HFF-Myc (cell line): ENCODE results near the gene SAG.

Experiments used
- DNase-seq: peaks from one replicate; pipeline ENCODE4 v3.0.0-alpha.2; 2011; ENCODE audit warnings: low read depth; ENCODE audit errors: extremely low read depth
- H3K4me3 ChIP-seq: replicated peaks from 2 replicates; pipeline ENCODE4 v1.5.1; 2011; ENCODE audit warnings: low read depth, mild to moderate bottlenecking, control low read depth, low read length
- CTCF ChIP-seq: IDR thresholded peaks from 2 replicates; pipeline ENCODE4 v1.5.1; 2012; ENCODE audit warnings: mild to moderate bottlenecking, low read depth, low read length, control low read depth; ENCODE audit errors: missing control alignments

Gene SAG

GRCh38 chr2:233362742-233363141 is 55.1 kb downstream of the SAG start:
- DNase-seq: no peak
- TF ChIP-seq CTCF: no peak
- H3K4me3 ChIP-seq: no peak overlapping the region

GRCh38 chr2:233363744-233364235 is 56.2 kb downstream of the SAG start:
- no peak for TF ChIP-seq CTCF
- H3K4me3 ChIP-seq: no peak overlapping the region
- DNase-seq: no peak

DNA sequence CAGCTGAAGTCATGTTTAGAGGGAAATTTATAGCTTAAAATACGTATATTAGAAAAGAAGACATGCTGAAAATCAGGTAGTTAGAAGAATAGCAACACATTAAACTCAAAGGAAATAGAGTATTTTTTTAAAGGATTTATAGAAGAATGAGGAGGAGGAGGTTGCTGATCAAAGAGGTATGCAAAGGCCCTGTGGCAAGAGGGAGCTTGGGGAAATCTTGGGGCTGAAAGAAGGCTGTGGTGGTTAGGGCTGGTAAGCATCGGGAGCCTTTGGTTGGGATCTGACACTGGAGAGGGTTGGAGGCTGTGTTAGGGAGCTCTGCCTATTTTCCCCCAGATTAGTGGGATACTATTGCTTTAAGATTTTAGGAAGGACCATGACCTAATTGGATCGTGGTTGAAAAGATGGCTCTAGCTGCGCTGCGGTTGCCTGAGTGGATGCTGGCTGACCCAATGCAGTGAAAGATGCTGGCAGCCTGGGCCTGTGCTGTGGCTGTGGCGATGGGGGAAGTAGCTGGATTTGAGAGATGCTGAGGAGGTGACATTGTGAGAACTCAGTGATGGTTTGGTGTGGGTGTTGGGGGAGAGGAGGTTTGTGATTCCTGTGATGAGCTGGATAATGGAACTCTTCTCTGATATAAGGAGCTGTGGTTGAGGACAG is 58.4 kb downstream of the SAG start:
- H3K4me3 ChIP-seq: no peak overlapping the region
- no peak for TF ChIP-seq CTCF
- no peak for DNase-seq

DNA sequence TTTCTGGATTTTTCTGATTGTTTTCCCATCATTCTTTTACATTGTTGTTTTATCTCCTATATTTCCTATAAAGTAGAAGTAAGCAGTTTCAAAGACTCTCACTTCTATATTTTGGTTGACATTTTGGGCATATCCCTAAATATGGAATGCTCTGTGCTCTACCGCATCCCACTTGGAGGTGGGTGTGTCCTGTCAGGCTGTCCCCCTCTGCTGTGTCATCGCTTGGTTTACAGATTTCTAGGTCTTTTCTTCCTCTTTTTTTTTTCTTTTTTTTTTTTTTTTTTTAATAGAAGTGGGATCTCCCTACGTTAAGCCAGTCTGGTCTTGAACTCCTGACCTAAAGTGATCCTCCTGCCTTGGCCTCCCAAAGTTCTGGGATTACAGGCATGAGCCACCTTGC is 60.0 kb downstream of the SAG start:
- TF ChIP-seq CTCF: no peak
- H3K4me3 ChIP-seq: no peak overlapping the region
- DNase-seq: no peak

DNA sequence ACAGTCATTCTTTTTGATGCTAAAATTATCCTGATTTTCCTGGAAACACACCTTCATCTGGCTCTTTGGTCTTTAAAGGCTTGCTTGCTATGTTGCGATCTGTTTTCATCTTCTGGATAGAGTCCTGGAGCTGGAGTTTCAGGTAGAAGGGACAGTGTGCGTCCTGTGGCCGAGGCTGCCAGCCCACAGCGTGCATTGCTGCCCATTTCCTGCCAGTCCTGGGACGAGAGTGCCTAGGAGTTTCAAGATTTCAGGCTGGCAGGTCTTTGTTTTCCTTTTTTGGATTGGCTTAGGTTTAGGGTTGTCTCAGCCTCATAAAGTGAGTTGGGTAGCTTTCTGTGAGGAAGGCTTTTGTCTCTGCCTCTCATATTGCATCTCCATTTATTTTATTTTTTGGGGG is 61.1 kb downstream of the SAG start:
- TF ChIP-seq CTCF: no peak
- no peak overlapping the region for H3K4me3 ChIP-seq
- no peak for DNase-seq

DNA sequence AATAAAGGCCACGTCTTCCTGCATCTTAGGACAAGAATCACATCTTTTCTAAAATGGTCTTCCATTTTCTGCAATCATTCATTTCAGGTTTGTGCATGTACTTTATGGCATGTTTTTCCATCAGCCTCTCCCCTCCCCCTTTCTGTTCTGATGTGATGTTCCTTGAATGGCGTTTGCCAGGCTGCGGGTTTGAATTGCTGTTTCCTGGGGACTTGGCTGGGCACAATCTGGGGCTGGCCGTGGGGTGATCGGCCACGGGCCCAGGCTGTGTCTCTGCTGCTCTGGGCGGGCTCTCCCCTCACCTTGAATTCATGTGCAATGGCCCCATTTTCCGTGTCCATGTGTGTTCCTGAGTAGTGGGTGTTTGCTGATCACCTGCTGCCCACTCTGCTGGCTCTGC is 61.8 kb downstream of the SAG start:
- no peak overlapping the region for H3K4me3 ChIP-seq
- DNase-seq: no peak
- TF ChIP-seq CTCF: no peak

DNA sequence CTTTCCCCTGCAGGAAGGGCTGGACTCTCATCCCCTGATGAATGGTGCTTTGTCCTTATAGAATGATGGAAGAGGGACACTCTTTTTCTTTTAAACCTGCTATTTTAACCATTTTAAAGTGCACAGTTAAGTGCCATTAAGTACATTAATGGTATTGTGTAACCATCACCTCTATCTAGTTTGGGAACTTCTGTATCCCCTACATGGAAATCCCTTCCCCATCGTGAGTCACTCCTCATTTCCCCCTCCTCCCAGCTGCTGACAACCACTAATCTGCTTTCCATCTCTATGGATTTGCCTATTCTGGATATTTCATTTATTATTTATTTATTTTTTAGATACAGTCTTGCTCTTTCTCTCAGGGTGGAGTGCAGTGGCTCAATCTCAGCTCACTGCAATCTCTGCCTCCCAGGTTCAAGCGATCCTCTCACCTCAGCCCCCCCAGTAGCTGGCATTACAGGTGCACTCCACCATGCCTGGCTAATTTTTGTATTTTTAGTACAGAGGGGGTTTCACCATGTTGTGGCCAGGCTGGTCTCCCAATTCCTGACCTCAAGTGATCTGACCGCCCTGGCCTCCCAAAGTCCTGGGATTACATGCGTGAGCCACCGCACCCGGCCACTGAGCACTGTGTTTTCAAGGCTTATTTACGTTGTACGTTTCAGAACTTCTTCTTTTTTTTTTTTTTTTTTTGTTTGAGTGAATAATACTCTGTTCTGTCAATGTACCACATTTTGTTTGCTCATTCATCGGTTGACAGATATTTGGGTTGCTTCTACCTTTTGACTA is 62.5 kb downstream of the SAG start:
- no peak for DNase-seq
- H3K4me3 ChIP-seq: no peak overlapping the region

More for the DNA sequence above, 62.5 kb downstream of the SAG start:
- no peak for TF ChIP-seq CTCF
